PC-3 (cell line): ENCODE data around the gene AKIRIN2. TPM values are rescaled to one million over a fixed set of nuclear protein-coding genes. Genes with fewer than 3 reads are reported as not detected.
"Not testable (repeated sequence)": the region's sequence is repeated elsewhere in the genome, so short reads cannot be mapped to it uniquely, and the experiment has no call there.

Experiments
- ATAC-seq: fragments of 200-7000 bp; cut with Tn5 transposase; 2 replicates; pipeline ENCODE4 v1.9.1; 2020; ENCODE audit warnings: mild to moderate bottlenecking, moderate library complexity
- BruUV-seq: library from RNA; stranded (reverse); fragments of 400-500 nt; replicated peaks from 2 replicates; lab custom pipeline; 2021; lab: Mats Ljungman, UMichigan
- CTCF ChIA-PET: fragments of 300-600 bp; sonication (Branson Sonifier 250); formaldehyde crosslinking; loops from one replicate; lab custom pipeline; 2022; ENCODE audit warnings: antibody characterized with exemption; lab: Charles Lee
- POLR2A ChIA-PET: fragments of 300-600 bp; sonication (Branson Sonifier 250); formaldehyde crosslinking; loops from one replicate; lab custom pipeline; 2022; ENCODE audit warnings: antibody characterized with exemption; ENCODE audit not compliant: unreplicated experiment; lab: Charles Lee
- DNase-seq: peaks from one replicate; pipeline ENCODE4 v3.0.0-alpha.2; 2015
- H2AFZ ChIP-seq: fragments of 300-600 bp; sonication (generic); 2 replicates; pipeline ENCODE4 v1.6.0; 2016; ENCODE audit warnings: antibody characterized with exemption, low read length
- H3F3A ChIP-seq: fragments of 300-600 bp; sonication (generic); one replicate; pipeline ENCODE4 v1.6.0; 2017; ENCODE audit warnings: antibody characterized with exemption, low read length, control low read depth, mild to moderate bottlenecking; ENCODE audit not compliant: unreplicated experiment
- H3K27ac ChIP-seq: fragments of 300-600 bp; sonication (generic); 2 replicates; pipeline ENCODE4 v1.5.1; 2016; ENCODE audit warnings: mild to moderate bottlenecking, low read length
- H3K27me3 ChIP-seq: fragments of 300-600 bp; sonication (generic); 2 replicates; pipeline ENCODE4 v1.6.1; 2016; ENCODE audit warnings: low read length, mixed read lengths
- H3K36me3 ChIP-seq: fragments of 300-600 bp; sonication (generic); 2 replicates; pipeline ENCODE4 v1.6.1; 2016; ENCODE audit warnings: low read depth, mixed run types, low read length, mixed read lengths
- H3K4me1 ChIP-seq: fragments of 300-600 bp; sonication (generic); 2 replicates; pipeline ENCODE4 v1.5.1; 2016; ENCODE audit warnings: low read length; ENCODE audit not compliant: insufficient read depth
- H3K4me2 ChIP-seq: fragments of 300-600 bp; sonication (generic); 2 replicates; pipeline ENCODE4 v1.6.0; 2016; ENCODE audit warnings: low read length
- H3K4me3 ChIP-seq: fragments of 300-600 bp; sonication (generic); 2 replicates; pipeline ENCODE4 v1.5.1; 2016; ENCODE audit warnings: mild to moderate bottlenecking, low read length, mixed read lengths
- H3K79me2 ChIP-seq: fragments of 300-600 bp; sonication (generic); 2 replicates; pipeline ENCODE4 v1.6.1; 2017; ENCODE audit warnings: low read length, mixed read lengths
- H3K9ac ChIP-seq: fragments of 300-600 bp; sonication (generic); 2 replicates; pipeline ENCODE4 v1.6.0; 2016; ENCODE audit warnings: mild to moderate bottlenecking, low read length
- H3K9me2 ChIP-seq: fragments of 300-600 bp; sonication (generic); replicated peaks from 2 replicates; pipeline ENCODE4 v1.6.1; 2016; ENCODE audit warnings: mixed run types, low read length, mixed read lengths
- H3K9me3 ChIP-seq: fragments of 300-600 bp; sonication (generic); 2 replicates; pipeline ENCODE4 v1.6.1; 2016; ENCODE audit warnings: low read length, mixed read lengths
- H4K20me1 ChIP-seq: fragments of 300-600 bp; sonication (generic); 2 replicates; pipeline ENCODE4 v1.6.1; 2016; ENCODE audit warnings: low read length, mixed read lengths
- EZH2 ChIP-seq: fragments of 300-600 bp; sonication (generic); IDR thresholded peaks from one replicate; pipeline ENCODE4 v1.6.1; 2017; ENCODE audit warnings: antibody characterized with exemption, mild to moderate bottlenecking, low read length; ENCODE audit not compliant: unreplicated experiment
- EZH2phosphoT487 ChIP-seq: fragments of 300-600 bp; sonication (generic); IDR thresholded peaks from 2 replicates; pipeline ENCODE4 v1.6.1; 2018; ENCODE audit warnings: mild to moderate bottlenecking, antibody characterized with exemption, low read length, borderline replicate concordance
- intact Hi-C: fragments of 100-400 bp; cut with micrococcal nuclease; formaldehyde crosslinking; loops from 2 replicates; pipeline ENCODE4 v1.9.0; 2023
- total RNA-seq: library from RNA; depleted of rRNA; stranded (reverse); fragments of >200 nt; gene quantifications from 2 replicates; pipeline ENCODE4 v1.2.3, GENCODE V29; 2014
- TF ChIP-seq, protein P1 (sequence below): fragments of 300-600 bp; sonication (generic); conservative IDR thresholded peaks from 2 replicates; pipeline ENCODE4 v1.5.1; 2017; ENCODE audit warnings: antibody characterized with exemption, low read depth, mild to moderate bottlenecking, low read length

AKIRIN2 gene
- total RNA-seq, 1 experiment from 2014 or later: 15.1 TPM

DNA sequence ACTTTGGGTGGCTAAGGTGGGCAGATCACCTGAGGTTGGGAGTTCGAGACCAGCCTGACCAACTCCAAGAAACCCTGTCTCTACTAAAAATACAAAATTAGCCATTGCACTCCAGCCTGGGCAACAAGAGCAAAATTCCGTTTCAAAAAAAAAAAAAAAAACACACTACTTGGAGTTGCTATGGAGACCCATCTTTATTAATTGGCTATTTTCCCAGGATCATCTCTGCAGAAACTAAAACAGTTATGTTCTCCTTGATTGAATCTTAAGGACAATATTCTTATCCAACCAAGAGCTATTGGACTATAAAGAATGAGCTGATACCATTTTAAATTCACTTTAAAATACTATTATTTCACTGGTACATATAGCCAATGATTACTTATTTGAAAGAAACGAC lies 14.7 kb downstream of the AKIRIN2 start:
- no TSS peak for BruUV-seq
- ChIA-PET CTCF (no interaction called here), POLR2A (no interaction called here)
- no peaks in the 10 kb centered on the region for H3K9me2 ChIP-seq
- H3F3A ChIP-seq: no peaks in the 10 kb centered on the region
- H3K4me3 ChIP-seq: no peak overlapping the region
- intact Hi-C loops: no loop called here
- TF ChIP-seq EZH2: no peak
- no peak for TF ChIP-seq EZH2phosphoT487
- TF ChIP-seq, protein P1, sequence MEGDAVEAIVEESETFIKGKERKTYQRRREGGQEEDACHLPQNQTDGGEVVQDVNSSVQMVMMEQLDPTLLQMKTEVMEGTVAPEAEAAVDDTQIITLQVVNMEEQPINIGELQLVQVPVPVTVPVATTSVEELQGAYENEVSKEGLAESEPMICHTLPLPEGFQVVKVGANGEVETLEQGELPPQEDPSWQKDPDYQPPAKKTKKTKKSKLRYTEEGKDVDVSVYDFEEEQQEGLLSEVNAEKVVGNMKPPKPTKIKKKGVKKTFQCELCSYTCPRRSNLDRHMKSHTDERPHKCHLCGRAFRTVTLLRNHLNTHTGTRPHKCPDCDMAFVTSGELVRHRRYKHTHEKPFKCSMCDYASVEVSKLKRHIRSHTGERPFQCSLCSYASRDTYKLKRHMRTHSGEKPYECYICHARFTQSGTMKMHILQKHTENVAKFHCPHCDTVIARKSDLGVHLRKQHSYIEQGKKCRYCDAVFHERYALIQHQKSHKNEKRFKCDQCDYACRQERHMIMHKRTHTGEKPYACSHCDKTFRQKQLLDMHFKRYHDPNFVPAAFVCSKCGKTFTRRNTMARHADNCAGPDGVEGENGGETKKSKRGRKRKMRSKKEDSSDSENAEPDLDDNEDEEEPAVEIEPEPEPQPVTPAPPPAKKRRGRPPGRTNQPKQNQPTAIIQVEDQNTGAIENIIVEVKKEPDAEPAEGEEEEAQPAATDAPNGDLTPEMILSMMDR: no peak
- H4K20me1 ChIP-seq: peaks cover 58% of the 10 kb centered on the region; the same call in 1 of the 2 replicates
- ATAC-seq: no peak
- no peaks in the 10 kb centered on the region for H3K27me3 ChIP-seq
- H3K4me2 ChIP-seq: no peak overlapping the region
- H3K79me2 ChIP-seq: peaks cover 100% of the 10 kb centered on the region
- H3K36me3 ChIP-seq: no peaks in the 10 kb centered on the region
- no peaks in the 10 kb centered on the region for H3K9me3 ChIP-seq
- no peak for DNase-seq
- H2AFZ ChIP-seq: no peak overlapping the region
- no peak overlapping the region for H3K27ac ChIP-seq
- peaks cover 16% of the 10 kb centered on the region for H3K4me1 ChIP-seq
- H3K9ac ChIP-seq: no peak overlapping the region

DNA sequence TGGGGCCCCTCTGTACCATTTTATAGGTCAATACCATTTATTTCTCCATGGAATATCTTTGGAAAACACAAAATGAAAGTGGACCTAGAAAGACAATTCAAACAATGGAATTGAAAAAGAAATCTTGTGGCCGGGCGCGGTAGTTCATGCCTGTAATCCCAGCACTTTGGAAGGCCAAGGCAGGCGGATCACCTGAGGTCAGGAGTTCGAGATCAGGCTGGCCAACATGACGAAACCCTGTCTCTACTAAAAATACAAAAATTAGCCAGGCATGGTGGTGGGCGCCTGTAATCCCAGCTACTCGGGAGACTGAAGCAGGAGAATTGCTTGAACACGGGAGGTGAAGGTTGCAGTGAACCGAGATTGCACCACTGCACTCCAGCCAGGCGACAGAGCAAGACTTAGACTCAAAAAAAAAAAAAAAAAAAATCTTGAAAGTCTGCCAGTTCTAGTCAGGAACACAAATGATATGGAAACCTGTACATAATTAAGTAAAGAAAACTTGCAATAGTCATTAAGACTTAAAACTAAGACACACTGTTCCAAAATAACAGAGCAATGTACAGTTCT lies 15.3 kb downstream of the AKIRIN2 start:
- H3K9me2 ChIP-seq, H2AFZ ChIP-seq, H3K4me3 ChIP-seq, CTCF ChIA-PET, H3K4me2 ChIP-seq, H3K27ac ChIP-seq, H3K9me3 ChIP-seq, BruUV-seq, H3K27me3 ChIP-seq, H3K9ac ChIP-seq, ATAC-seq, H3K36me3 ChIP-seq, intact Hi-C loops, DNase-seq, POLR2A ChIA-PET, H3F3A ChIP-seq: not testable (repeated sequence)
- Histone ChIP-seq H4K20me1 (peaks cover 63% of the 10 kb centered on the region), H3K79me2 (peaks cover 100% of the 10 kb centered on the region), H3K4me1 (peaks cover 21% of the 10 kb centered on the region)

DNA sequence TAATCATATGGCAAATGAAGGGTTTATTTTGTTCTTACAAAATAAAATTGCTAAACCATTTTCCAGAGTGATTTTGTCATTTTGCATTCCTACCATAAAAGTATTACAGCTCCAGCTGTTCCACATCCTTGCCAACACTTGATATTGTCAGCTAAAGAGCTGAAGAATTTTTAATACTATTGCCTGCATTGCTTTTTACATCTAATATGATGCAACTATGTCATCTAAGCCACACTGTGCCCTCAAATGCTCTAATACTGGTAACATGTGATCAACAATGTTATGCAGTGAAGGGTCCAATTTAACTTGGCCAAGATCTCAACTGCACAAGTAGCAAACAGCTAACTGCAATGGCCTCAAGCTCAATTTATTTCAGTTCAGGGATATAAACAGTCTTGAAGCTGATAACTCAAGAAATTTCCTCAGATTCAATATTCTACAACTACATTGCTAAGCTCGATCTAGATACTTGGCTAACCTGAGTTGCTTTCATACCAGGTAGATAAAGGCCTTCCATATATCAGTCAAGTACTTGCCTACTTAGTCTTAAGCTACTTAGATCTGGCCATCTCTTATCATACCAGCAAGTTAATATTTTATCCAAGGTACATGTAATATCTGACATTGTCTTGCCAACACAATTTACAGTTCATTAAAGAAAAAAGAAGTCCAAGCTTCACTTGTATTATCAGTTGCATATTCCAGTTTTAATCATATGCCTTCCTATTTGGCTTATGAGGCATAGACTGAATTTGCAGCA lies 17.0 kb downstream of the AKIRIN2 start:
- Histone ChIP-seq H2AFZ (no peak overlapping the region), H3K9me3 (no peaks in the 10 kb centered on the region), H3K27me3 (no peaks in the 10 kb centered on the region), H3K9me2 (no peaks in the 10 kb centered on the region), H3K9ac (no peak overlapping the region), H3F3A (no peaks in the 10 kb centered on the region), H3K27ac (no peak overlapping the region), H3K36me3 (no peaks in the 10 kb centered on the region; the same call in 1 of the 2 replicates), H3K4me2 (no peak overlapping the region), H3K4me1 (peaks cover 22% of the 10 kb centered on the region), H3K4me3 (no peak overlapping the region), H3K79me2 (peaks cover 96% of the 10 kb centered on the region), H4K20me1 (peaks cover 55% of the 10 kb centered on the region)
- DNase-seq (no peak), ATAC-seq (no peak)
- intact Hi-C loops: no loop called here
- ChIA-PET POLR2A (no interaction called here), CTCF (no interaction called here)
- BruUV-seq: no TSS peak
- TF ChIP-seq EZH2phosphoT487 (no peak), EZH2 (no peak)
- TF ChIP-seq, protein P1: no peak
